SK-N-SH treated with all-trans-retinoic acid at 6 μM for 48 hours (cell line): Measurements from ENCODE around the gene FDX2.

Source experiments
- ATAC-seq: fragments of 200-7000 bp; cut with Tn5 transposase; 3 replicates; pipeline ENCODE4 v1.9.1; 2020; ENCODE audit warnings: mild to moderate bottlenecking, moderate library complexity
- ESRRG ChIP-seq: fragments of 250-450 bp; sonication (Bioruptor Pico); IDR thresholded peaks from 2 replicates; pipeline ENCODE4 v1.6.1; 2021; ENCODE audit warnings: mild to moderate bottlenecking
- GLIS3 ChIP-seq: fragments of 250-450 bp; sonication (Bioruptor Pico); IDR thresholded peaks from 2 replicates; pipeline ENCODE4 v1.5.0; 2020; ENCODE audit warnings: mild to moderate bottlenecking, moderate library complexity
- OSR1 ChIP-seq: fragments of 250-450 bp; sonication (Bioruptor Pico); IDR thresholded peaks from 2 replicates; pipeline ENCODE4 v1.8.0; 2022; ENCODE audit warnings: moderate library complexity, mild to moderate bottlenecking, inconsistent platforms
- PATZ1 ChIP-seq: fragments of 250-450 bp; sonication (Bioruptor Pico); IDR thresholded peaks from 2 replicates; pipeline ENCODE4 v1.8.0; 2020; ENCODE audit warnings: mild to moderate bottlenecking, moderate library complexity, borderline replicate concordance
- PPARA ChIP-seq: fragments of 250-450 bp; sonication (Bioruptor Pico); IDR thresholded peaks from 2 replicates; pipeline ENCODE4 v1.5.0; 2020; ENCODE audit warnings: mild to moderate bottlenecking, borderline replicate concordance
- RARB ChIP-seq: fragments of 250-450 bp; sonication (Bioruptor Pico); IDR thresholded peaks from 2 replicates; pipeline ENCODE4 v1.8.0; 2021; ENCODE audit warnings: mild to moderate bottlenecking, moderate library complexity
- SNAI2 ChIP-seq: fragments of 250-450 bp; sonication (Bioruptor Pico); IDR thresholded peaks from 2 replicates; pipeline ENCODE4 v1.5.0; 2020; ENCODE audit warnings: mild to moderate bottlenecking, moderate library complexity
- TCF4 ChIP-seq: fragments of 250-450 bp; sonication (Bioruptor Pico); IDR thresholded peaks from 2 replicates; pipeline ENCODE4 v1.8.0; 2021; ENCODE audit warnings: mild to moderate bottlenecking, moderate library complexity, borderline replicate concordance
- TOX ChIP-seq: fragments of 250-450 bp; sonication (Bioruptor Pico); IDR thresholded peaks from 2 replicates; pipeline ENCODE4 v1.8.0; 2021; ENCODE audit warnings: mild to moderate bottlenecking, moderate library complexity, borderline replicate concordance
- ZC3H10 ChIP-seq: fragments of 250-450 bp; sonication (Bioruptor Pico); IDR thresholded peaks from 2 replicates; pipeline ENCODE4 v1.5.1; 2021; ENCODE audit warnings: mild to moderate bottlenecking, moderate library complexity
- ZFP3 ChIP-seq: fragments of 250-450 bp; sonication (Bioruptor Pico); IDR thresholded peaks from 2 replicates; pipeline ENCODE4 v1.5.0; 2020; ENCODE audit warnings: mild to moderate bottlenecking, moderate library complexity
- ZNF70 ChIP-seq: fragments of 450-650 bp; formaldehyde crosslinking; IDR thresholded peaks from 2 replicates; pipeline ENCODE4 v1.5.0; 2020; ENCODE audit warnings: mild to moderate bottlenecking, moderate library complexity
- TF ChIP-seq, protein P1 (sequence below): fragments of 250-450 bp; sonication (Bioruptor Pico); IDR thresholded peaks from 2 replicates; pipeline ENCODE4 v1.8.0; 2021; ENCODE audit warnings: low read depth, mild to moderate bottlenecking, moderate library complexity, borderline replicate concordance
- TF ChIP-seq, protein P2 (sequence below): fragments of 250-450 bp; sonication (Bioruptor Pico); IDR thresholded peaks from 2 replicates; pipeline ENCODE4 v1.5.1; 2021; ENCODE audit warnings: mild to moderate bottlenecking, moderate library complexity
- TF ChIP-seq, protein P3 (sequence below): fragments of 250-450 bp; sonication (Bioruptor Pico); IDR thresholded peaks from 2 replicates; pipeline ENCODE4 v1.5.0; 2020; ENCODE audit warnings: mild to moderate bottlenecking, moderate library complexity

The FDX2 gene

DNA sequence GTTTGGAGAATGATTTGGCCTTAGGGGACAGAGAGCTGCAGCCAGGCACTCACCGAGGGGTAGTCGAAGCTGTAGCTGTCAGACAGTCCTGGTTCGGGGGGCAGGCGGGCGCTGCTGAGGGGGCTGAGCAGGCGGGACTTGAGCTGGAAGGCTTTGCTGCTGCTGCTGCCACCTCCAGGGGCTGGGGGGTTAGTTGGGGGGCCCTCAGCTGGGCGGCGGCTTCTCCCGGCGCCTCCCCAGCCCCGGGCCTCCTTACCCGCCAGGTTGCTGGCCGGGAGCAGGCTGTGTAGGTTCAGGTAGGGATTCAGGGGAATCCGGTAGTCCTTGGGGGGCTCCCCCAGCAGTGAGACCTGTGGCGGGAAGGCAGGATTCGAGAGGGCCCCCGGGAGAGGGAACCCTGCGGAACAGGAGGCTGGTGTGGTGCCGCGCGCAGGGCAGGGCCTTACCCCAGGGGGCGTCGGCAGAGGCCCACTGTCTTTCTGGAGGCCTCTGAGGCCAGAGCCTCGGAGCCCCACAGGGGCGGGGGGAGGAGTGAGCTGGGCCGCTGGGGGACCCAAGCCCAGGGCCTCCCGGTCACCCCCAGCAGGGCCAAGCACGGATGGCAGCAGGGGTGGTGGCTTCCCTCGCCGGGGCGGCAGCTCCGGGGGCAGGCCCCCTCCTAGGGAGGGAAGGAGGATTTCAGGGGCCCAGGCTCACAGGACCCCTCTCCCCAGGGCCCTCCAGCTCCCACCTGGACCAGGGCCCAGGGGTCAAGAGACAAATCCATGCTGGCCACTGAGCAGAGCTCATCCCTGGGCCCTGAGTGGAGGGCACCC lies 5.0 kb upstream of the FDX2 start:
- no peak for TF ChIP-seq ZFP3 (CRISPR knock-in tag)
- TF ChIP-seq, protein P1, sequence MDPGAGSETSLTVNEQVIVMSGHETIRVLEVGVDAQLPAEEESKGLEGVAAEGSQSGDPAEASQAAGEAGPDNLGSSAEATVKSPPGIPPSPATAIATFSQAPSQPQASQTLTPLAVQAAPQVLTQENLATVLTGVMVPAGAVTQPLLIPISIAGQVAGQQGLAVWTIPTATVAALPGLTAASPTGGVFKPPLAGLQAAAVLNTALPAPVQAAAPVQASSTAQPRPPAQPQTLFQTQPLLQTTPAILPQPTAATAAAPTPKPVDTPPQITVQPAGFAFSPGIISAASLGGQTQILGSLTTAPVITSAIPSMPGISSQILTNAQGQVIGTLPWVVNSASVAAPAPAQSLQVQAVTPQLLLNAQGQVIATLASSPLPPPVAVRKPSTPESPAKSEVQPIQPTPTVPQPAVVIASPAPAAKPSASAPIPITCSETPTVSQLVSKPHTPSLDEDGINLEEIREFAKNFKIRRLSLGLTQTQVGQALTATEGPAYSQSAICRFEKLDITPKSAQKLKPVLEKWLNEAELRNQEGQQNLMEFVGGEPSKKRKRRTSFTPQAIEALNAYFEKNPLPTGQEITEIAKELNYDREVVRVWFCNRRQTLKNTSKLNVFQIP (CRISPR knock-in tag) = no peak
- no peak for TF ChIP-seq PATZ1
- TF ChIP-seq ZC3H10 (CRISPR knock-in tag) = no peak
- no peak for TF ChIP-seq ZNF70 (CRISPR knock-in tag)
- TF ChIP-seq ESRRG (CRISPR knock-in tag) = no peak
- TF ChIP-seq, protein P2, sequence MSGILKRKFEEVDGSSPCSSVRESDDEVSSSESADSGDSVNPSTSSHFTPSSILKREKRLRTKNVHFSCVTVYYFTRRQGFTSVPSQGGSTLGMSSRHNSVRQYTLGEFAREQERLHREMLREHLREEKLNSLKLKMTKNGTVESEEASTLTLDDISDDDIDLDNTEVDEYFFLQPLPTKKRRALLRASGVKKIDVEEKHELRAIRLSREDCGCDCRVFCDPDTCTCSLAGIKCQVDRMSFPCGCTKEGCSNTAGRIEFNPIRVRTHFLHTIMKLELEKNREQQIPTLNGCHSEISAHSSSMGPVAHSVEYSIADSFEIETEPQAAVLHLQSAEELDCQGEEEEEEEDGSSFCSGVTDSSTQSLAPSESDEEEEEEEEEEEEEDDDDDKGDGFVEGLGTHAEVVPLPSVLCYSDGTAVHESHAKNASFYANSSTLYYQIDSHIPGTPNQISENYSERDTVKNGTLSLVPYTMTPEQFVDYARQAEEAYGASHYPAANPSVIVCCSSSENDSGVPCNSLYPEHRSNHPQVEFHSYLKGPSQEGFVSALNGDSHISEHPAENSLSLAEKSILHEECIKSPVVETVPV (CRISPR knock-in tag) = no peak
- TF ChIP-seq, protein P3, sequence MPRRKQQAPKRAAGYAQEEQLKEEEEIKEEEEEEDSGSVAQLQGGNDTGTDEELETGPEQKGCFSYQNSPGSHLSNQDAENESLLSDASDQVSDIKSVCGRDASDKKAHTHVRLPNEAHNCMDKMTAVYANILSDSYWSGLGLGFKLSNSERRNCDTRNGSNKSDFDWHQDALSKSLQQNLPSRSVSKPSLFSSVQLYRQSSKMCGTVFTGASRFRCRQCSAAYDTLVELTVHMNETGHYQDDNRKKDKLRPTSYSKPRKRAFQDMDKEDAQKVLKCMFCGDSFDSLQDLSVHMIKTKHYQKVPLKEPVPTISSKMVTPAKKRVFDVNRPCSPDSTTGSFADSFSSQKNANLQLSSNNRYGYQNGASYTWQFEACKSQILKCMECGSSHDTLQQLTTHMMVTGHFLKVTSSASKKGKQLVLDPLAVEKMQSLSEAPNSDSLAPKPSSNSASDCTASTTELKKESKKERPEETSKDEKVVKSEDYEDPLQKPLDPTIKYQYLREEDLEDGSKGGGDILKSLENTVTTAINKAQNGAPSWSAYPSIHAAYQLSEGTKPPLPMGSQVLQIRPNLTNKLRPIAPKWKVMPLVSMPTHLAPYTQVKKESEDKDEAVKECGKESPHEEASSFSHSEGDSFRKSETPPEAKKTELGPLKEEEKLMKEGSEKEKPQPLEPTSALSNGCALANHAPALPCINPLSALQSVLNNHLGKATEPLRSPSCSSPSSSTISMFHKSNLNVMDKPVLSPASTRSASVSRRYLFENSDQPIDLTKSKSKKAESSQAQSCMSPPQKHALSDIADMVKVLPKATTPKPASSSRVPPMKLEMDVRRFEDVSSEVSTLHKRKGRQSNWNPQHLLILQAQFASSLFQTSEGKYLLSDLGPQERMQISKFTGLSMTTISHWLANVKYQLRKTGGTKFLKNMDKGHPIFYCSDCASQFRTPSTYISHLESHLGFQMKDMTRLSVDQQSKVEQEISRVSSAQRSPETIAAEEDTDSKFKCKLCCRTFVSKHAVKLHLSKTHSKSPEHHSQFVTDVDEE (CRISPR knock-in tag) = no peak
- TF ChIP-seq TCF4 = no peak
- TF ChIP-seq, all 23 proteins: peak for 0
- ATAC-seq = no peak

DNA sequence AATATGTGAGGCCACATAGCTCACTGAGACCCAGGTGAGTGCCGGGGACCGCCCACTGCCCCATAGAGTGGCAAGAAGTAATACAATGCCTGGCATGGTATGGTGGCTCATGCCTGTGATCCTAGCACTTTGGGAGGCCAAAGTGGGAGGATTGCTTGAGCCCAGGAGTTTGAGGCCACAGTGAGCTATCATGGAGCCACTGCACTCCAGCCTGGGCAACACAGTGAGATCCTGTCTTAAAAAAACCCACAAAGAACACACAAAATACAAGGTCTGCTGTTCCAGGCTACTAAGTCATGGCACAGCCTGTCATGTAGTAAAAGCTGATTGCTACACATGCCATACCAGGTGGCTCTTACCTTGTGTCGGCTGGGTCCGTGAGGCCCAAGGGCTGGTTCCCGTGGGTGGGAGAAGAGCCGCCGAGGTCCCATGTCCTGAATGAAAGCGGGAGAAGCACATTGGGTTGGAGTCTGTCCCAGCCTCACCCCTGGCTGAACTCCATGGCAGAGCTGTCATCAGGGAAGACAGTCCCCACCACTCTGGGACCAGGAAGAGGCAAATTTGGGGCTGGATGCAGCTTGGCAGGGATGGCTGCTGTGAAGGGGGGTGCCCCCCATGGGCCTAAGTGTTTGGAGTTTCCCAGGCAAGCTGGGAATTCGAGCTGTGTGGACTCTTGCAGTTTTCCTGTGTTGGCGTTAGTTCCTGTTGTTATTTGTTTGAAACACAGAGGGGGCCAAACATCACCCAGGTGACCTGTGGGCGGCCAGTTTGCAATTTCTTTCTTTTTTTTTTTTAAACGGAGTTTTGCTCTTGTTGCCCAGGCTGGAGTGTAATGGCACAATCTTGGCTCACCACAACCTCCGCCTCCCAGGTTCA lies 3.2 kb upstream of the FDX2 start:
- no peak for ATAC-seq
- TF ChIP-seq ESRRG (CRISPR knock-in tag) (no peak), GLIS3 (CRISPR knock-in tag) (no peak), OSR1 (CRISPR knock-in tag) (no peak), ZFP3 (CRISPR knock-in tag) (no peak), PPARA (CRISPR knock-in tag) (no peak), RARB (CRISPR knock-in tag) (no peak), ZNF70 (CRISPR knock-in tag) (no peak)

- ATAC-seq = no peak
- no peak for TF ChIP-seq TOX (CRISPR knock-in tag)
- TF ChIP-seq, protein P1 (CRISPR knock-in tag) = no peak
- TF ChIP-seq SNAI2 (CRISPR knock-in tag) = no peak
Measured at GRCh38 chr19:10317857-10318462, 2.1 kb upstream of the FDX2 start.
